Naive thymus-derived CD4-positive, alpha-beta T cell (primary cell): ENCODE measurements around the gene EXT2. TPM values are rescaled to one million over a fixed set of nuclear protein-coding genes. Genes with fewer than 3 reads are reported as not detected.

ENCODE experiments used
- ATAC-seq: fragments of 150-1000 bp; cut with Tn5 transposase; 2 replicates; pipeline ENCODE4 v1.10.0; 2021; ENCODE audit warnings: mild to moderate bottlenecking, moderate library complexity
- CTCF ChIA-PET: fragments of 350-600 bp; sonication (Branson Sonifier 250); formaldehyde crosslinking; loops from one replicate; lab custom pipeline; 2021; ENCODE audit warnings: antibody characterized with exemption; lab: Charles Lee
- POLR2A ChIA-PET: fragments of 350-600 bp; sonication (Branson Sonifier 250); formaldehyde crosslinking; loops from one replicate; lab custom pipeline; 2021; ENCODE audit warnings: antibody characterized with exemption, inconsistent platforms; lab: Charles Lee
- DNase-seq, 9 donors: peaks; one replicate each; pipeline versions ENCODE4 v3.0.0 to v3.0.0-alpha.2; 2020 to 2022; ENCODE audit warnings: mixed read lengths in 1 of 9
- H3K27ac ChIP-seq: one replicate; pipeline ENCODE4 v1.7.0; 2013; ENCODE audit warnings: mild to moderate bottlenecking, low read depth, low read length, moderate library complexity
- H3K27me3 ChIP-seq, 2 donors: one replicate each; pipeline ENCODE4 v1.7.0; 2013; ENCODE audit warnings: low read length in 2 of 2, mild to moderate bottlenecking in 2 of 2, moderate library complexity in 2 of 2; ENCODE audit not compliant: control insufficient read depth in 2 of 2, insufficient read depth in 2 of 2
- H3K36me3 ChIP-seq, 3 experiments: 1 replicate in 2 of 3; 2 replicates in 1 of 3; pipeline ENCODE4 v1.7.0; 2013; ENCODE audit warnings: low read length in 3 of 3, mild to moderate bottlenecking in 3 of 3, moderate library complexity in 1 of 3; ENCODE audit not compliant: insufficient read depth in 3 of 3, control insufficient read depth in 2 of 3
- H3K4me1 ChIP-seq, 2 donors: one replicate each; pipeline ENCODE4 v1.7.0; 2013; ENCODE audit warnings: low read length in 2 of 2, mild to moderate bottlenecking in 2 of 2, moderate library complexity in 1 of 2; ENCODE audit not compliant: control insufficient read depth in 2 of 2, insufficient read depth in 2 of 2
- H3K4me3 ChIP-seq: 2 replicates; pipeline ENCODE4 v1.7.0; 2013; ENCODE audit warnings: mild to moderate bottlenecking, low read length
- H3K9me3 ChIP-seq, 3 experiments: 1 replicate in 2 of 3; 2 replicates in 1 of 3; pipeline ENCODE4 v1.7.0; 2013; ENCODE audit warnings: low read length in 3 of 3; ENCODE audit not compliant: control insufficient read depth in 2 of 3
- H3K27ac Mint-ChIP-seq, 9 donors: one replicate each; pipeline ENCODE4 v1.8.0; 2020 to 2022; ENCODE audit warnings: mixed read lengths in 9 of 9, mild to moderate bottlenecking in 8 of 9, moderate library complexity in 5 of 9, inconsistent platforms in 2 of 9
- H3K27me3 Mint-ChIP-seq, 5 donors: one replicate each; pipeline ENCODE4 v1.8.0; 2021 to 2022; ENCODE audit warnings: mixed read lengths in 5 of 5, mild to moderate bottlenecking in 1 of 5
- H3K36me3 Mint-ChIP-seq, 5 donors: one replicate each; pipeline ENCODE4 v1.8.0; 2020 to 2022; ENCODE audit warnings: mixed read lengths in 5 of 5, mild to moderate bottlenecking in 3 of 5, inconsistent platforms in 1 of 5
- H3K4me1 Mint-ChIP-seq, 7 donors: one replicate each; pipeline ENCODE4 v1.8.0; 2020 to 2022; ENCODE audit warnings: mixed read lengths in 7 of 7, mild to moderate bottlenecking in 3 of 7, inconsistent platforms in 1 of 7
- H3K4me3 Mint-ChIP-seq, 10 donors: one replicate each; pipeline ENCODE4 v1.8.0; 2020 to 2022; ENCODE audit warnings: mild to moderate bottlenecking in 10 of 10, mixed read lengths in 10 of 10, moderate library complexity in 6 of 10, inconsistent platforms in 2 of 10
- H3K9me3 Mint-ChIP-seq, 11 donors: one replicate each; pipeline ENCODE4 v1.8.0; 2020 to 2022; ENCODE audit warnings: mixed read lengths in 11 of 11, mild to moderate bottlenecking in 4 of 11, inconsistent platforms in 1 of 11, moderate library complexity in 1 of 11
- intact Hi-C, 2 donors: fragments of 100-400 bp; cut with micrococcal nuclease; formaldehyde crosslinking; loops; one replicate each; pipeline ENCODE4 v1.15.1; 2023
- polyA plus RNA-seq, 2 donors: library from polyadenylated mRNA; unstranded; fragments of 300-500 nt; fragmentation: Illumina TruSeq; gene quantifications; one replicate each; pipeline ENCODE4 v1.2.3, GENCODE V29; 2021
- total RNA-seq, 6 experiments: library from RNA in 5 of 6; stranded (reverse) in 5 of 6; gene quantifications; 1 replicate in 5 of 6; 2 replicates in 1 of 6; pipeline ENCODE4 v1.2.3 and lab custom pipeline; 2021 to 2026

Gene EXT2
- total and polyA plus RNA-seq, 7 experiments from 2014 or later = 27.2 to 43.9 (median 31.5) TPM

GRCh38 chr11:44237156-44237555 is 141.7 kb downstream of the EXT2 start:
- POLR2A ChIA-PET = no interaction called here
- Histone ChIP-seq H3K4me3 (no peak overlapping the region), H3K27me3 (no peaks in the 10 kb centered on the region), H3K9me3 (no peaks in the 10 kb centered on the region), H3K27ac (no peak overlapping the region), H3K36me3 (peaks cover 0 to 25% (median 0%) of the 10 kb centered on the region in 3 experiments), H3K4me1 (no peaks in the 10 kb centered on the region)
- ATAC-seq (no peak), DNase-seq (no peak)
- H3K36me3 Mint-ChIP-seq = peaks cover 16 to 61% (median 48%) of the 10 kb centered on the region in 5 donors
- no peak overlapping the region for H3K4me3 Mint-ChIP-seq
- H3K4me1 Mint-ChIP-seq = no peaks in the 10 kb centered on the region
- H3K27ac Mint-ChIP-seq = no peak overlapping the region
- CTCF ChIA-PET = no interaction called here
- no peaks in the 10 kb centered on the region for H3K27me3 Mint-ChIP-seq
- peaks cover 0 to 2% (median 0%) of the 10 kb centered on the region in 11 donors for H3K9me3 Mint-ChIP-seq
- intact Hi-C loops = no loop called here

DNA sequence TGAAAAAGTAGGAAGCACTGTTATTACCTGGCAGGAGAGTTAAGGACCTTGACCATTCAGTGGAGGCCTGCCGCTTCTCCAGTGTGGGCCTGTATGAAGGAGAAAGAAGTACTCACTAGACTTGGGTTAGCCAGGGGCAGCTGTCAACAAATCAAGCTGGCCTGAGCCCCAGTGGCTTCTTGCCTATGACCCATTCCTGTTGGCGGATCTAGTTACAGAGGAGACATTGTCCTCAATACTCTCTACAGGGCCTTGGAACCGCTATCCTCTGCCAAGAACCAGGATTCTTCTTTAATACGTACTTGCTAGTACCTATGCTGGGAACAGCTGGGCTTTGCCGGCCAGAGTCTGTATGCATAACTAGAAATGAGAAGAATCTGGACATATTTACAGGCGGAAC is 146.4 kb downstream of the EXT2 start:
- Mint-ChIP-seq H3K36me3 (peaks cover 19 to 77% (median 59%) of the 10 kb centered on the region in 5 donors), H3K9me3 (peaks cover 0 to 2% (median 0%) of the 10 kb centered on the region in 11 donors), H3K27ac (no peak overlapping the region), H3K4me3 (no peak overlapping the region), H3K27me3 (no peaks in the 10 kb centered on the region), H3K4me1 (no peaks in the 10 kb centered on the region)
- H3K4me1 ChIP-seq = no peaks in the 10 kb centered on the region
- ChIA-PET POLR2A (no interaction called here), CTCF (no interaction called here)
- DNase-seq (no peak), ATAC-seq (no peak)
- no peaks in the 10 kb centered on the region for H3K27me3 ChIP-seq
- no peak overlapping the region for H3K4me3 ChIP-seq
- no peak overlapping the region for H3K27ac ChIP-seq
- peaks cover 0 to 27% (median 0%) of the 10 kb centered on the region in 3 experiments for H3K36me3 ChIP-seq
- H3K9me3 ChIP-seq = no peaks in the 10 kb centered on the region
- intact Hi-C loops = no loop called here

DNA sequence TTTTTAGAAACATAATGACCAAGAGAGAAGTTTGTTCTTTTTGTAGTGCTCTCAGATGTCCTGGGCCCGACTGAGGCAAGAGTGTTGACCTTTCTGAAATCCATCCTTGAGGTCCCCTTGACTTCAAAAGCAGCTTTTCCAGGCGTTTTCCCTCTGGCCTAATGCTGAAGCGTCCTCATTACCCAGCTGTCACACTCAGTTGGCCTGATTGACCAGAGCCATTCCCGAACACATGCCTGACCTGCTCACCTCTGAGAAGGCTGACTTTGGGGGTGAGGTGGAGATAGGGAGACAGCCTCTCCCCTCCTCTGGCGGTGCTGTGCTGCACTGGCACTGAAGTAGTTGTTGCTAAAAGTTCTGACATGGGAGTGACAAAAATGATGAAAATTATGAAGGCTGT is 147.6 kb downstream of the EXT2 start:
- ATAC-seq (no peak), DNase-seq (no peak)
- Mint-ChIP-seq H3K27me3 (no peaks in the 10 kb centered on the region), H3K4me1 (no peaks in the 10 kb centered on the region), H3K4me3 (no peak overlapping the region), H3K36me3 (peaks cover 19 to 77% (median 60%) of the 10 kb centered on the region in 5 donors), H3K27ac (no peak overlapping the region), H3K9me3 (peaks cover 0 to 2% (median 0%) of the 10 kb centered on the region in 11 donors)
- Histone ChIP-seq H3K4me1 (no peaks in the 10 kb centered on the region), H3K36me3 (peaks cover 0 to 21% (median 0%) of the 10 kb centered on the region in 3 experiments), H3K27ac (no peak overlapping the region), H3K27me3 (no peaks in the 10 kb centered on the region), H3K9me3 (no peaks in the 10 kb centered on the region), H3K4me3 (no peak overlapping the region)
- intact Hi-C loops = no loop called here
- ChIA-PET CTCF (interaction anchor here (0.8 to 0.9 kb wide), 2 partner anchors 26 to 29 kb away, joined by 3 to 4 read pairs; no protein-coding TSS in a partner anchor), POLR2A (no interaction called here)

DNA sequence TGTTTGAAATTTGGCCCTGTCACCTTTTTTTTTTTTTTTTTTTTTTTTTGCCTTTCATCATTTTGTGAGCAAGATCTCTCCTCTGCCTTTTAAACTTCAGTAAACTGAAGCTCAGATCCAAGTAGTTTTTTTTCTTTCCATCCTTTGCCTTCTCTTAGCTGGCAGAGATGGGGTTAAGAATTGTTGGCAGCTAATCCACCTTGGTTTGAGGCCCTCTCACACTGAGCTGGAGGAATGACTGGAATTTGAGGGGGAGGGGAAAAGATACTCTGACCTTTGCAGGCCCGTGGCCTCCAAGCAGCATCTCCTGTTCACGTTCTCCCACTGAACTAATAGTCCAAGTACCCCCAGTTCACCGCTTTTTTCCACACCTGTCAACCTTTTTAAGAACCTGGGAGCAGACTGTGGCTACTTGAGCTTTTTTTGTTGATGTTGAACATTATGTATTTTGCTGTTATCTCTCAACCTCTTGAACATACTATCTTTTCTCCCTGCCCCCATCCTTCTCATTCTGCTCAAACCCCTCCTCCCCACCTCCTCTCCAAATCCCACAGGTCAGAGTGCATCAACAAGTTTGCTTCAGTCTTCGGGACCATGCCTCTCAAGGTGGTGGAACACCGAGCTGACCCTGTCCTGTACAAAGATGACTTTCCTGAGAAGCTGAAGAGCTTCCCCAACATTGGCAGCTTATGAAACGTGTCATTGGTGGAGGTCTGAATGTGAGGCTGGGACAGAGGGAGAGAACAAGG is 148.3 kb downstream of the EXT2 start:
- intact Hi-C loops = no loop called here
- Mint-ChIP-seq H3K4me1 (no peaks in the 10 kb centered on the region), H3K36me3 (peaks cover 16 to 77% (median 61%) of the 10 kb centered on the region in 5 donors), H3K27me3 (no peaks in the 10 kb centered on the region), H3K27ac (peak overlapping the region in 2 of 9 donors; percentile 22 to 31), H3K4me3 (no peak overlapping the region), H3K9me3 (peaks cover 0 to 2% (median 0%) of the 10 kb centered on the region in 11 donors)
- no peak for DNase-seq
- ATAC-seq = no peak
- H3K27ac ChIP-seq = no peak overlapping the region
- H3K27me3 ChIP-seq = no peaks in the 10 kb centered on the region
- H3K36me3 ChIP-seq = peaks cover 0 to 21% (median 0%) of the 10 kb centered on the region in 3 experiments
- no peaks in the 10 kb centered on the region for H3K4me1 ChIP-seq
- no peaks in the 10 kb centered on the region for H3K9me3 ChIP-seq
- no peak overlapping the region for H3K4me3 ChIP-seq
- ChIA-PET POLR2A (no interaction called here), CTCF (interaction anchor here (0.9 kb wide), 1 partner anchor 27 kb away, joined by 3 read pairs; no protein-coding TSS in a partner anchor)

- Mint-ChIP-seq H3K4me1 (no peaks in the 10 kb centered on the region), H3K9me3 (peaks cover 0 to 6% (median 0%) of the 10 kb centered on the region in 11 donors), H3K4me3 (no peak overlapping the region), H3K27me3 (no peaks in the 10 kb centered on the region), H3K27ac (no peak overlapping the region), H3K36me3 (peaks cover 16 to 81% (median 64%) of the 10 kb centered on the region in 5 donors)
- H3K36me3 ChIP-seq = peaks cover 0 to 21% (median 0%) of the 10 kb centered on the region in 3 experiments
- intact Hi-C loops = no loop called here
- no peak overlapping the region for H3K4me3 ChIP-seq
- ATAC-seq (no peak), DNase-seq (no peak)
- ChIA-PET CTCF (no interaction called here), POLR2A (no interaction called here)
- no peaks in the 10 kb centered on the region for H3K9me3 ChIP-seq
- H3K27me3 ChIP-seq = no peaks in the 10 kb centered on the region
- H3K27ac ChIP-seq = no peak overlapping the region
- H3K4me1 ChIP-seq = no peaks in the 10 kb centered on the region
Measured at GRCh38 chr11:44244639-44245310, 149.3 kb downstream of the EXT2 start.

DNA sequence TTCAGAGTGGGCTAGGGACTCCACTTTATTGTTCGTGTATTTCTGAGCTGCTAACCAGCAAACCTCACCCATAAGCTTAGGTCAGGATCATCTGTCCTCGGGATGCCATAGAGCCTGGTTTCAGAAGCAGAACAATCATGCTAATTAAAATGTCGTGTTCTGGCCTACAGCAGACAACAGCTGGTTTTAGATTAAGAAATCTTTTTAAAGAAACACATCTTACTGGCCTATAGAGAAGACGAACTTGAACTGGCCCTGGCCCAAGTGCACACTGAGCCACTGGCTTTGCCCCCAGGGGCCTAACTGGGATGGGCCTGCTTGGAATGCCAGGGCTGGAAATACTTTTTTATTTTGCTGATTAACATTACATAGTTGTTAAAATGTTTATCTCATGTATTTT is 151.2 kb downstream of the EXT2 start:
- no peak overlapping the region for H3K4me3 Mint-ChIP-seq
- H3K9me3 ChIP-seq = peaks cover 0 to 12% (median 0%) of the 10 kb centered on the region in 3 experiments
- ChIA-PET POLR2A (no interaction called here), CTCF (no interaction called here)
- DNase-seq = no peak
- peaks cover 2 to 24% (median 10%) of the 10 kb centered on the region in 11 donors for H3K9me3 Mint-ChIP-seq
- H3K36me3 ChIP-seq = peaks cover 0 to 21% (median 0%) of the 10 kb centered on the region in 3 experiments
- H3K36me3 Mint-ChIP-seq = peaks cover 21 to 89% (median 74%) of the 10 kb centered on the region in 5 donors
- H3K4me3 ChIP-seq = no peak overlapping the region
- intact Hi-C loops = no loop called here
- no peaks in the 10 kb centered on the region for H3K4me1 ChIP-seq
- no peaks in the 10 kb centered on the region for H3K4me1 Mint-ChIP-seq
- no peak overlapping the region for H3K27ac Mint-ChIP-seq
- H3K27ac ChIP-seq = no peak overlapping the region
- H3K27me3 ChIP-seq = no peaks in the 10 kb centered on the region
- no peaks in the 10 kb centered on the region for H3K27me3 Mint-ChIP-seq
- ATAC-seq = no peak
